HG02623 (cell line): ENCODE results near the gene S100PBP.

ENCODE experiments used
- ATAC-seq: cut with Tn5 transposase; IDR thresholded peaks from one replicate; pipeline ENCODE4 v1.9.1; 2021; ENCODE audit warnings: moderate library complexity; ENCODE audit not compliant: unreplicated experiment

Gene S100PBP

DNA sequence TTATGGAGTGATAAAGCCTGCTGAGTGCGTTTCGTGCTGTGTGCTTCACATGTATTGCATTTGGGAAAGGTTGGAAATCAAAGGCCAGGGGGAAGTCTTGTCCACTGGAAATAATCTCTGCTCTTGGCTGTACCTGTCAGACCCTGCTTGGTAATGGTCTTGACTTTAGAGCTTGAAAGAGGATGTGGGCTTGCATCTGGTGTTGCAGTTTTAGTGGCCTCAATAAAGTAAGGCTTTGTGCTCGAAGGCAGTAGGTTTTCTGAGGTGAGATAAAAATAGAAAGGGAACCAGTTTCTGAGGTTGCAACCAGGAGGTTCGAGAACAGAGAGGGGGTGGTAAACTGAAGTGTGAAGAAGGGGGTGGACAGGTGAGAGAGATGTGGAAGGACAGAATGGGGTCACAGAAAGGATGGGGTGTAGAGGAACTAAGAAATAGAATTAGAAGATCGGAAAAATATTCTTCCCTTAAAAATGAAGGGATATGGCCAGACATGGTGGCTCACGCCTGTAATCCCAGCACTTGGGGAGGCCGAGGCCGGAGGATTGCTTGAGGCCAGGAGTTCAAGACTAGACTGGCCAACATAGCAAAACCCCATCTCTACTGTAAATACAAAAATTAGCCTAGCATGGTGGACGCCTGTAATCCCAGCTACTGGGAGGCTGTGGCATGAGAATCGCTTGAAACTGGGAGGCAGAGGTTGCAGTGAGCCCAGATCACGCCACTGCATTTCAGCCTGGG is 1.5 kb downstream of the S100PBP start:
- ATAC-seq = peak; percentile 28

DNA sequence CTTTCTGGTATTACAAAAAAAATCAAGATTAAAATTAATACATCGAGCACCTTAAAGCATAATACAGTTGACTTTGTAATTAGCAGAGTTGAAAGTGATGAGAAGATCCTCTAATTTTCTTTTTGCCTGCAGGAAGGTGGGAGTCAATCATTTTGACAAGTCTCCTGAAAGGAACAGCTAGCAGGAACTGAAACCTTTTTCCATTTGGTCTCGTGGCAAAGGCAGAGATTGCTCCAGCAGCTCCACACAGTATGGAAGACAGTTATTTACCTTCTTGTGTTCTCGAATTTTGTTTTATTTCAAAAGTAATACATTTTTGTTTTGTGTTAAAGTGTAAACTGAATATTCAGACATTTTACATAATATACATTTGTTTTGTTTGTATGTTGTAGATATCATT is 7.7 kb downstream of the S100PBP start:
- ATAC-seq = no peak

DNA sequence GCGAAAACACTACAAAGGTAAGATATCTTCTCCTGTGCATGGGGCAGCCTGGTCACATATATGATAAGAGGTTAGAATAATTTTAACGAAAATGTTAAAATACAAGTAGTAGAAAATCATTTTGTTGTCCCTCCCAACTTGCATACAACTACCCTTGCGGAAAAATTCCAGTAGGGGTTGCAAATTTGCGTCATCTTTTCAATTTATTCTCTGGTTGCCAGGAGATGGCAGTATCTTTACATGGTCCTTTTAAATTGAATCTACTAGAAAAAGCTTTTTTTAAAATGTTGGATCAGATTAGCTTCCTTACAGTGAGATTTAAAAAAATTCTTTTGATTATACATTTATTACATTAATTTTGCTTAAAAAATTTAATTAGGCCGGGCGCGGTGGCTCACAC is 10.9 kb downstream of the S100PBP start:
- no peak for ATAC-seq

DNA sequence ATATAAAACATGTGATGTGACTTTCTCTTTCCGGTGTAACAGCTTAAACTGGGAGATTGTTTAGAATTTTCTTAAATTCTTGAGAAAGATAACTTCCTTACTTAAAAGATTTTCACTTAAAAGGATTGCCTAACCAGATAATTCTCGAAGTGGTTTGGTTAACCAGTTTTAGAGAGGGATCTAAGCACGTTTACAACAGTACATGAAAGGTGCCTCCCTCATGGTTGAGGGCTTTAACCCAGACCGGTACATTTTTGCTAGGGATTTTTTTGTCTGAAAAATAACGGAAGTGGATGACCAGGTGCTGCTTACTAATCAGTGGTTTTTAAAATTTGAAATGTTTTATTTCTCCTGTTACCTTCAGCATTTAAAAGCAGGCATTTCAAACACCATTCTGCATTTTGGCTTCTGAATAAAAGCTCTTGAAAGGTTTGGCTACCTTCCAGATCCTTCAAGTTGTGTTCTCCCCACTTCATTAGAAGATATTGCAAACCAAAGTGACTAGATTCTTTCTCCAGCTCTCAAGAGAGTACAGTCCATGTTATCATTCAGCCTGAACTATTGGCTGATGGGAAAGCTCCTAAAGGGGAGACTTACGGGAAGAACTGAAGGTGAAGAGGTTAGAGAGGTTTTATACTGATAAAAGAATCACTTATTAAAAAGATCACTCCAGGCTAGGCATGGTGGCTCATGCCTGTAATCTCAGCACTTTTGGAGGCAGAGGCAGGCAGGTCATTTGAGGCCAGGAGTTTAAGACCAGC is 12.8 kb downstream of the S100PBP start:
- no peak for ATAC-seq

DNA sequence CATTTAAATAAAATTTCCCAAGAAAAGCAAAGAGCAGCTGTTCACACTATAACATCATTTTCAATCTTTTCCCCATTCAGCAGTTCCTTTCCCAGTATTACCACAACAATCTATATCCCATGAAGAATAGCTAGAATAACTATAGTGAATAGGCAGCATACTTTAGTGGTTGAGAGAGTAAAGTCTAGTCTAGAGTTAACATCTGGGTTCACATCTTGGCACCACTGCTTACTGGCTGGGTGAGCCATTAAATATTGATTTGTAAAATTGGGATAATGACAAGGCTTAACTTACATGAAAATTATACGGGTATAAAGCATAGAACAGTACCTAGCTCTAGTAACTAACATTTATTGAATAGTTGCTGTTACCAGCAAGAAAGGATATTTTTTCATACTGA is 14.4 kb downstream of the S100PBP start:
- ATAC-seq = no peak

DNA sequence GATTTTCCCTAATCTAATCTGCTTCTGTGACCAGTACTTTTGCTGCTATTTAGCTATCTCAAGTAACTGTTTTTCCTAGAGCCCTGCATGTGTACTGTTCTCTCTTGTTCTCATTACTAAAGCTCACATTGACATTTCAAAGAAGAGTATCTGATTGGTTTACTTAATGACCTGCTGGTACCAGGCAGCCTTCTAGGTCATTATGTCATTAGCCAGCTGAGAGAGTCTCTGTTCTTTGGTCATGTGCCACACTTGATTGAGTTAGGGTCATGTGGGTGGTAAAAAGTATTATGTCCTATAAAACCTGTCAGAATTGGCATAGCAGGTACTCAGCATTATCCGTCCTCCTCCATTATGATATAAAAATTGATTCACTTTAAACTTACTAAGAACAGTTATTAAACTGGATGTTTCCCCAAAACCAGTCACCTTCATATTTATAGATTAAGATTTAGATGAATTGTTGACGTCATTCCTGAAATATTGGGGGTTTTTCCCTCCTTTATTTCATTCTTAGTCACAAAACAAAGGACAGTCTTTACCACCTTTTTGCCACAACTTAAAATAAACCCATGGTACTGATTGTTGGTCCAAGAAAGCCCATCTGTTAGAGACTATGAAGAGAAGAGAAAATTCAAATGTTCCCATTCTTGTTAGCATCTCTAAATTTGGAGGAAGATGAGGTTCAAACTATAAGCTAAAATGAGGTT is 31.1 kb downstream of the S100PBP start:
- no peak for ATAC-seq

DNA sequence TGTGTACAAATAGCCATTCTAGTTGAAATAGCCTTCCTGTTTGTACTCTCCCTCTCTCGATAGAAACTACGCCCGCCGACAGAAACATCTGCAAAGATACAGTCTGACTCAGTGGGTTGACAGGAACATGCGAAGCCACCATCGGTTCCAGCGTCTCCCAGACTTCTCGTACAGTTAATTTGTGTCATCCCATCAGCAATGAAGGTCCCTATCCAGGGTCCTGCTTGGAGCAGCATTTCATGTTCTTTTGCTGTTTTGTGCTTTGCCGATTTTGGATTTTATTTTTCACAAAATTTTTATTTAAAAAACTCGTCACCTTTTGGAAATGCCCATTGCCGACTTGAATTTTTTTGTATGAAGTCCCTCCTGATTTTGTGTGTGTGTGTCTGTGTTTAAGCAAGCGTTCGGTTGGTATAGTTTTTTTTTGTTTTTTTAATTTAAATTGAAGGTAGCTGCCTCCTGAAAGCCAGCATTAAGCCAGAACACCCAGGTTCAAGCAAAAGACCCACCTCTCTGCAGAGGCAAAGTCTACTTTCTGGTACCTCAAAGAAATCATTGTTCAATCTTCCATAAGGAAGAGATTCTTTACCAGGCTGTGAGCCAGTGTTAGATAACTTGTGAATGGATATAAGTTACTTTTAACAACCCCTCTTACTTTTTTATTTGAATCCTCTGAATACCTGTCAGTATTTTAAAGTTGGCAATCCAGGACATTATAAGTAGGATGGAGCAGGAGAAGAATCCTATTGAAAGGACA is 38.6 kb downstream of the S100PBP start:
- ATAC-seq = no peak

DNA sequence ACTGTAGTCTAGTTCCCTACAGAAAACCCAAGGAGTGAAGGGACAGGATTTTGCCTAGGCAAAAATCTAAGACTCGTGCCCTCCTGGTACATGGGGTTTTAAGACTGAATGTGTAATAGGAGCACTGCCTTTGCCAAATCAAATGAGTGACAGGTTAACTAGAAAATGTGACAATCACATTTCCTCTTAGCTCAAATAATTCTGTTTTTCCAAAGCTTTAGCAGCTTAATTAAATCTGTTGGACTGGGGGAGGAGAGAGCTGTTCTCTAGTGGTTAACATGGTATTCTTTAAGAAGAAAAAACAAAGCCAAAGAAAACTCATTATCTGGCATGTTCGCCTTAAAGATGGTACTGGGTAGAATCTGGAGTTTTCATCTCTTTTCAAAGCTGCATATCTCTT is 40.7 kb downstream of the S100PBP start:
- no peak for ATAC-seq

DNA sequence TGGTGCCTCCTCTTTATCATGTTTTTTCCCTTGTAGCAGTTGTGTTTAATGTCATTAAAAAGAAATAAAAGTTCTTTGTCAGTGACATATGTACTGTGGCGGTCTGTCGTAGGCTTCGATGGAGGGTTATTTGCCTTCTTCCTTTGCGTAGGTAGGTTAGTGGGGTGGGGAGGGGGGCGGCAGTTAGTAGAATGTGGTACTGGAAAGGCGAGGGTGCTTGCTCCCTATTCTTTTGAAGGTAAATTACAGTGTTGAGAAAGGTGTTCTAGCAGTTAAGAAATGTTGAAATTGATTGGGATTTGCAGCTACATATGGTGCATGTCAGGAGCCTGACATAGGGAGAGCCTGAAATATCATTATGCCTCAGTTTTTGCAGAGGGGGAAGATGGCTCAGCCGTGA is 41.3 kb downstream of the S100PBP start:
- ATAC-seq = no peak

DNA sequence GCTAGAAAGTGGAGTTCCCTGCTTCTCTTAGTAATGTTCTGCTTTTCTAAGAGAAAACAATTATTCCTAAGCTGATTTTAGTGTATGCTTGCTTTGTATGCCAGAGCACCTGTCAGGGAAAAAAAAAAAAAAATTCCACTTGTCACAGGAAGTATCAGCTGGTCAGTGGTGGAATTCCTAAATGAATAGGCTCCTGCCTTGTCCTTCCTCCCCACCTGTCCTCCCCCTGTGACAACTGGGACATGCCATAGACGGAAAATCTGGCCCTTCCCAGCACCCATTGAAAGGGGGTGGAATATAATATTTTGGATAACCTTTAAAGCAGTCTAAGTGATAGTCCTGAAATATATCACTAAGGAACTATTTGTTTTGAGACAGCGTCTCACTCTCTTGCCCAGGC is 42.5 kb downstream of the S100PBP start:
- no peak for ATAC-seq

DNA sequence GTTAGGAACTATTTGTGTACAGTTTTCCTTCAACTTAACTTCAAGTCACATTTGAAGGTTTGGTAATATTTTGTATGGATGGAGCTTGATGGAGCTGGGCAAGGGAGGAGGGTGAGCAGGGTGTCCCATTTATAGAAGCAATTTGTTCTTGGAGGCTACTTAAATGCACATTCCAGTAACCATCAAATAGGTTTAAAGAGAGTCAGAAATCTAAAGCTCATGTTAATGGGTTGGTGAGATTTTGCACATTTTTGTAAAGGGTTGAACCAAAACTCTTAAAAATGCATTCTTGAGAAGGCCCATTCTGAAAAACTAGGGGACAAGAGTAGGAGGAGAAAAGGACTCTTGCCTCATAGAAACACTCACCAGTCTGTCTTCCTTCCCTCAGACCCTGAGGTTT is 43.1 kb downstream of the S100PBP start:
- ATAC-seq = no peak

DNA sequence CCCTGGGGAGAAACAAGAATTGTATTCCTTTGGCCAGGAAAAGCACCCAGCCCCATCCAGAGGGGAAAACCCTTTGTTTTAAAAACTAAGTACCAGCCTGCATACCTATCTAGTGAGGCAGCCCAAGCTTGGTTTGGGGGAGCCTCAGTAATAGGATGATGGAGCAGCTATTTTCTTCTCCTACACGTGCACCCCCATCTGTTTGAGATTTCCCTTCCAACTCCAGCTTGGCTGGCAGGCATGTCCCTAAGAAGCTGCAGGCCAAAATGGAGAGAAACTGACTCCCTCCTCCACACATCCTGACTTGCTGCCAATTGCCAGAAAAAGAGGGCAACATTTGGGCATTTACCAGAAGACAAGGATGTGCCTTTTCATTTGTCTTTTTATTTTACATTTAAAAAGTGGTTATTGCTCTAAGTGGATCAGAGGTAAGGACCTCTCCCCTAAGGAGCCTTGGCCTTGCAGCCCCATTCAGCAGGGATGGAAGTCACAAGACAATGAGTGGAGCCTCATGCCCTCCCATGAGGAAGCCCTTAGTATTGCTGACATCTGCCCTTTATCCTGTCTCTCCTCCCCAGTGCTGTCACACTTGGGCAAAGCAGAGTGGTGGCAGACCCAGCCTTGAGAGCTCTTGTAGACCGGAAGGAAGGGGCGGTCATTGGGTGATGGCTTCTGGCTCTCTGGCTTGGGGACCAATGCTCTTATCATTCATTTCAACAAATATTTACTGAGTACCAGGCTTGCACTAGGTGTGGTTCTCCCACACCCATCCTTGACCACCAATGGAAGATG is 44.6 kb downstream of the S100PBP start:
- no peak for ATAC-seq

DNA sequence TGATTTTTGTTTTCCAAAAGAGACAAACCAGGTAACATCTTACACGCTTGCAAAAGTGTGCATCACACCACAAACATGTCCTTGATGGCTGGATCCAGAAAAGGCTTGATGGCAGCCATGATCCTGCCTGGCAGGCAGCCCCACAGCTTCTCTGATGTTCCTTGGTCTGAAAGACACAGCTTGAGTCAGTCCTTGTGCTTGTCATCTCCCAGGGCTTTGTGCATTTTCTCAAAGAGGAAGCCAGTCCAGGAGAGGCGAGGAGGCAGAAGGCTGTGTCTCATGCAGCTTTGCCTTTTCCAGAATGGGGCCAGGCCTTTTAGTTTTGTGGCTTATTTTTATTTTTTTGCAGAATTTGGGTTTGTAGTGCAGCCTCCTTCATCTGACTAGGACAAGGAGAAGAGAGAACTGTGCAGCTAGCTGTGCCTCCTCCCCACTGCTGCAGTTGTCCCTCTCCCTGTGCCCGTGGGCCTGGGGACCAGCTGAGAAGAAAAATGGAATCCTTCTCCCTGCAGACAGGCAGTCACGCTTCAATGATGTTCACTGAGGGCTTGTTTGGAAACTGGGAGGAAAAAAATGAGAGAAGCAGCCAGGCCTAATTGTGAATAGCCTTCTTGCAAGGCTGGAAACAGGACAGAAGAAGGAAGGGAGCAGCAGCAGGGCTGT is 45.9 kb downstream of the S100PBP start:
- ATAC-seq = no peak

DNA sequence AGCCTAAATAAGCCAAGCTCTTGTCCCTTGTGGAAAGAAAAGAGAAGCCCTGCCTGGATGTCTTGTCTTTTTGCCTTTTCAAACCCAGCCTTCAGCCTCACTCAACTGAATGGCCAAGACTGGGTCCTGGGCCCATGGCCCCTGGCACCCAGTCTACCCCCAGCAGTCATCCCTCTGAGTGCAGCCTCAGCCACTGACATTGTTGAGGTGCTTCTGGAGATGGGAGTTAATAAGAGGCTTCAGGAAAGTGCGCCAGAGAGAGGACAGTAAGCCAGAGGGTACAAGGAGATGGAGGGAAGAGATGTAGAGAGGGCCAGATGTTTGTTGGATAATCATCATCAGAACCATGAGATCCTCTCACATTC is 46.4 kb downstream of the S100PBP start:
- no peak for ATAC-seq

DNA sequence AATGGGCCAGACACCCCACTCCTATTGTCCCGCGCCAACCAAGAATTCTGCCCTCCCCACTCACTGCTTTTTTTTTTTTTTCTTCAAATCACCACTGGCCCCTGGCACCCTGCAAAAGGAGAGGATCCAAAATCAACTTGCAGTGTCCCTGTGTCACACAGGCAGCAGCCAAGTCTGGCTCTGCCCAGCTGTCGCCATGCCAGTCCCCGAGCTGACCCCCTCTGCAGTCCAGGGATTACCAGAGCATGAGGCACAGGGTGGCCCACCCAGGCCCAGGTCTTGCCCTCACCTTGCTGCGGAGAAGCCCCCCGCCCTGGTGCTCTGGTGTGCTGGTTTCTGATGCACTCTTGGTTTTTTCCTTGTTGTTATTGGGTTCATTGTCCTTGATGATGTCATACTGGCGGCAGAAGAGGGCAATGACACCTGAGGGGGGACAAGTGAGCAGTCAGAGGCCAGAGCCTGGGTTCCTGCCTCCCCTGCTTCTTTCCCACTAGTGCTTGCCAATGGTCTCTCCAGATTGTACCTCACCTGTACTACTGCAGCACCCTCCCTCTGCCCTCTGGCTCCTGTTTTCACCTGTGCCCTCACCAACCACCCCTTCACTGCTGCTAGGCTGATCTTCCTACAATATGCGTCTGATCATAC is 47.0 kb downstream of the S100PBP start:
- no peak for ATAC-seq

DNA sequence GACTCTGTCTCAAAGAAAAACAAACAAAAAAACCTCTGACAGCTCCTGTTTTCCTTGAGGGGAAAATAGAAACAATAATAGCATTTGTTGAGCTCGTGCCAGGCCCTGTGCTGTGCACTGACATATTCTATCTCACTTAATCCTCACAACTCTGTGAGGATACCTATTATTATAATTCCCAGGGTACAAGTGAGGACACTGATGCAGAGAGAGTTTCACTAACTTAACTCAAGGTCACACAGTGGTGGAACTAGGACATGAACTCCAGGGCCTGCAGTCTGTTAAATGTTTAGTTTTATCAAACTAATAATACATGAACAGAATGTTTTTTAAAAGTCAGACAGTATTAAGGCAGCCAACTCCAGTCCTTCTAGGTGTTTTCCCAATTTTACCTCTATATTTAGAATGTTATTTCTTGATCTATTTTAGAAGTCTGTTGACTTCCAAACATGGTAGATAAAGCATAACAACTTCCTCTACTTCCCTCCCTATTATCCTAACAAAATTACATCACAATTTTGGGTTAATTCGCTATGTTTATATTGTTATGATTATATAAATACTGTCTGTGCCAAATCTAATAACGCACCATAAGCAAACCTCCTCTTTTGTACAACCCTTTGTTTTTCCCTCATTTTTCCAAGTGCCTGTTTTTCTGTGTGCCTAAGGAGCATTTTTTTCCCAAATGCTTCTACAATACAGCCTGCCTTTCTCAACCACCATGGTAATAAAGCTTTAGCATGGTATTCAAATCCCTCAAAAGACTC is 48.4 kb downstream of the S100PBP start:
- ATAC-seq = no peak

DNA sequence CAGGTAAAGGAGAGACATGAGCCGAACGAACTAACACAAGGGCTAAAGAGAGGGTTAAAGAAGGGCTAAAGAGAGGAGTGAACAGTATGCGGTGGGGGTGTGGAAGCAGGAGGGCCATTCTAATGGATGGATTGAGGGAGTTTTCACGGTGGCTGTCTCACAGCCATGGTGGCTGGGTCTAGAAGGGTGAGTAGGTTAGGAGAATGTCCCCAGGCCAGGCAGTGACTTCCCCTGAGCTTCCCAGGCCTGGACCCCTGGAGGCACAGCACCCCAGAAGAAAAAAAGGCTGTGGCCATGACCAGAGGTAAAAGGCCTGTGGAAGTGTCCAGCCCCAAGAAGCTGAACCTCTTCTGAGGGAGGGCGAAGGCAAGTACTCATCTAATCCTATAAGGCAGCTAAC is 49.7 kb downstream of the S100PBP start:
- no peak for ATAC-seq

DNA sequence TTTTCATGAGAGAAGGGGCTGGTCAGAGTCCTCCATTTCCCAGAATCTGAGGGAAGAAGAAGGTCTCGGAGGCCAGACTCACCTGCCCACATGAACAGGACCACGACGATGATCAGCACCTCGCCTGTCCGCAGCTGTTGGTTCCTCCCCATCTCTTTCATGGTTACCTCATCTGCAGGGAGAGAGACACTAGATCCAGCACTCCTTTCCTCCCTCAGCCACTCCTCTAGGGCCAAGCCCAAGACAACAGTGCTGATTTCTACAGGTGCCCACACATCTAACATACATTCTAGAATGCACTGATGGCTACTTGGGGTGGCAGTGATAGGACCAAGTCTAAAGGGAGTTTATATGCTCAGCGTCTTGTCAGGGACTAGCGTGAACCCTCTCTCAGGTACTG is 50.2 kb downstream of the S100PBP start:
- no peak for ATAC-seq

DNA sequence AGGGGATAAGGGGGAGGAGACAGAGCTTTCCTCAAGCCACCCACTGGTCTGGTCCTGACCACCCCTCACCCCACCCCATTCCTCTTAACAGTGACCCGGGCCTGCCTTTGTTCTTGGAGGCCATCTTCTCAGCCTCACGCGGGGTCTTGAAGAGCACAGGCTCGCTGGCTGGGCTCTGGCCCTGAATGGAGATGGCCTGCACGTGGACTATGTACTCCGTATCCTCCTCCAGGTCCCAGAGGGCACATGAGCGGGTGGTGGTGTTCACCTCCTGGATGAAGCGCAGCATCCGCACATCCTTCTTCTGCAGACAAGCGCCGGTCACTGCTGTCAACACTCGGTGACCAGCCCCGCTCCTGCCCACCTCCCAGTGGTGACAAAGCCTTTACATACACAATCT is 50.6 kb downstream of the S100PBP start:
- ATAC-seq = no peak
